Activated CD4-positive, alpha-beta T cell treated with anti-CD3 and anti-CD28 coated beads, Interleukin-2, amount 10 ng/mL, durations not matched to agents 7 days and 5 days (primary cell): ENCODE data around the gene CPNE8. TPM values are rescaled to one million over a fixed set of nuclear protein-coding genes. Genes with fewer than 3 reads are reported as not detected.

Experiments used
- CTCF ChIA-PET: fragments of 350-600 bp; sonication (Branson Sonifier 250); formaldehyde crosslinking; loops from one replicate; lab custom pipeline; 2021; ENCODE audit warnings: antibody characterized with exemption; lab: Charles Lee
- POLR2A ChIA-PET: fragments of 350-600 bp; sonication (Branson Sonifier 250); formaldehyde crosslinking; loops from one replicate; lab custom pipeline; 2021; ENCODE audit warnings: antibody characterized with exemption; lab: Charles Lee
- DNase-seq: peaks from one replicate; pipeline ENCODE4 v3.0.0-alpha.2; 2020
- H3K27ac Mint-ChIP-seq: one replicate; pipeline ENCODE4 v1.8.0; 2021; ENCODE audit warnings: mild to moderate bottlenecking, moderate library complexity, mixed read lengths
- H3K27me3 Mint-ChIP-seq: one replicate; pipeline ENCODE4 v1.8.0; 2021; ENCODE audit warnings: mixed read lengths
- H3K36me3 Mint-ChIP-seq: one replicate; pipeline ENCODE4 v1.8.0; 2021; ENCODE audit warnings: low read depth, mixed read lengths
- H3K4me1 Mint-ChIP-seq: one replicate; pipeline ENCODE4 v1.8.0; 2021; ENCODE audit warnings: mixed read lengths
- H3K4me3 Mint-ChIP-seq: one replicate; pipeline ENCODE4 v1.8.0; 2021; ENCODE audit warnings: mild to moderate bottlenecking, moderate library complexity, mixed read lengths
- H3K9me3 Mint-ChIP-seq: one replicate; pipeline ENCODE4 v1.8.0; 2021; ENCODE audit warnings: mixed read lengths
- total RNA-seq, 2 experiments: library from RNA; stranded (reverse); gene quantifications; one replicate each; pipeline ENCODE4 v1.2.3, GENCODE V29; 2021

Gene CPNE8
- 1 to 10 TPM; 3.7 to 4.2 TPM for total RNA-seq

GRCh38 chr12:38905480-38906351 is at the start of gene CPNE8:
Gene CPNE8, minus strand, starts transcription at chr12:38905591. Its CDS starts 57 bp downstream, at chr12:38905534.
- Mint-ChIP-seq H3K4me3 (peak within 1 kb of the TSS; percentile 88), H3K27me3 (peaks cover 25% of the 10 kb centered on the region), H3K9me3 (no peaks in the 10 kb centered on the region), H3K27ac (peak within 1 kb of the TSS; percentile 92), H3K4me1 (peaks cover 32% of the 10 kb centered on the region), H3K36me3 (no peaks in the 10 kb centered on the region)
- CTCF ChIA-PET = interaction anchor here (0.5 to 1.8 kb wide), 9 partner anchors 7 to 577 kb away, joined by 3 to 7 read pairs (median 3); no protein-coding TSS in a partner anchor
- peak; percentile 44 for DNase-seq
- POLR2A ChIA-PET = interaction anchor here (0.5 to 0.6 kb wide), 2 partner anchors 93 to 320 kb away, joined by 3 to 4 read pairs; no protein-coding TSS in a partner anchor

GRCh38 chr12:38954238-38954873 is 49.0 kb upstream of the CPNE8 start:
- ChIA-PET CTCF (no interaction called here), POLR2A (no interaction called here)
- Mint-ChIP-seq H3K4me3 (no peak overlapping the region), H3K27me3 (no peaks in the 10 kb centered on the region), H3K27ac (no peak overlapping the region), H3K9me3 (peaks cover 4% of the 10 kb centered on the region), H3K4me1 (no peaks in the 10 kb centered on the region), H3K36me3 (no peaks in the 10 kb centered on the region)
- DNase-seq = no peak

- CTCF ChIA-PET = no interaction called here
- H3K27me3 Mint-ChIP-seq = no peaks in the 10 kb centered on the region
- no peaks in the 10 kb centered on the region for H3K9me3 Mint-ChIP-seq
- DNase-seq = no peak
- H3K4me3 Mint-ChIP-seq = no peak overlapping the region
- H3K36me3 Mint-ChIP-seq = no peaks in the 10 kb centered on the region
- POLR2A ChIA-PET = no interaction called here
- H3K4me1 Mint-ChIP-seq = no peaks in the 10 kb centered on the region
- no peak overlapping the region for H3K27ac Mint-ChIP-seq
These were observed 44.0 kb upstream of the CPNE8 start for GRCh38 chr12:38949363-38949762.

- POLR2A ChIA-PET = no interaction called here
These were observed 29.3 kb upstream of the CPNE8 start for GRCh38 chr12:38934686-38935085.

GRCh38 chr12:38934078-38934584 is 28.7 kb upstream of the CPNE8 start:
- Mint-ChIP-seq H3K4me3 (no peak overlapping the region), H3K27ac (no peak overlapping the region), H3K36me3 (no peaks in the 10 kb centered on the region), H3K27me3 (no peaks in the 10 kb centered on the region), H3K9me3 (peaks cover 2% of the 10 kb centered on the region), H3K4me1 (peaks cover 2% of the 10 kb centered on the region)
- CTCF ChIA-PET = no interaction called here
- POLR2A ChIA-PET = no interaction called here
- DNase-seq = no peak

More at GRCh38 chr12:38934686-38935085, 29.3 kb upstream of the CPNE8 start:
- no peak overlapping the region for H3K4me3 Mint-ChIP-seq
- no peaks in the 10 kb centered on the region for H3K36me3 Mint-ChIP-seq
- no peak for DNase-seq
- H3K27ac Mint-ChIP-seq = no peak overlapping the region
- CTCF ChIA-PET = no interaction called here
- no peaks in the 10 kb centered on the region for H3K27me3 Mint-ChIP-seq
- H3K9me3 Mint-ChIP-seq = peaks cover 2% of the 10 kb centered on the region
- H3K4me1 Mint-ChIP-seq = peaks cover 2% of the 10 kb centered on the region

- Mint-ChIP-seq H3K27ac (no peak overlapping the region), H3K4me3 (no peak overlapping the region), H3K36me3 (no peaks in the 10 kb centered on the region), H3K4me1 (peaks cover 2% of the 10 kb centered on the region), H3K9me3 (peaks cover 2% of the 10 kb centered on the region), H3K27me3 (peaks cover 2% of the 10 kb centered on the region)
- ChIA-PET POLR2A (no interaction called here), CTCF (interaction anchor here (1.1 kb wide), 1 partner anchor 26 kb away, joined by 3 read pairs; no protein-coding TSS in a partner anchor)
- no peak for DNase-seq
These were observed 26.9 kb upstream of the CPNE8 start for GRCh38 chr12:38932320-38932719.

GRCh38 chr12:38931461-38931860 is 26.1 kb upstream of the CPNE8 start:
- Mint-ChIP-seq H3K27me3 (peaks cover 2% of the 10 kb centered on the region), H3K4me3 (no peak overlapping the region), H3K36me3 (no peaks in the 10 kb centered on the region), H3K27ac (no peak overlapping the region), H3K4me1 (peaks cover 2% of the 10 kb centered on the region), H3K9me3 (peaks cover 2% of the 10 kb centered on the region)
- CTCF ChIA-PET = no interaction called here
- no peak for DNase-seq
- POLR2A ChIA-PET = no interaction called here

- no peak for DNase-seq
- ChIA-PET POLR2A (no interaction called here), CTCF (no interaction called here)
- H3K27ac Mint-ChIP-seq = no peak overlapping the region
- H3K9me3 Mint-ChIP-seq = peaks cover 2% of the 10 kb centered on the region
- H3K27me3 Mint-ChIP-seq = peaks cover 2% of the 10 kb centered on the region
- no peak overlapping the region for H3K4me3 Mint-ChIP-seq
- no peaks in the 10 kb centered on the region for H3K36me3 Mint-ChIP-seq
- peaks cover 2% of the 10 kb centered on the region for H3K4me1 Mint-ChIP-seq
These were observed 25.6 kb upstream of the CPNE8 start for GRCh38 chr12:38930990-38931389.

- H3K27ac Mint-ChIP-seq = no peak overlapping the region
- H3K27me3 Mint-ChIP-seq = peaks cover 2% of the 10 kb centered on the region
- no peak for DNase-seq
- no peaks in the 10 kb centered on the region for H3K9me3 Mint-ChIP-seq
- no peak overlapping the region for H3K4me3 Mint-ChIP-seq
- ChIA-PET POLR2A (no interaction called here), CTCF (no interaction called here)
- no peaks in the 10 kb centered on the region for H3K36me3 Mint-ChIP-seq
- no peaks in the 10 kb centered on the region for H3K4me1 Mint-ChIP-seq
These were observed 21.1 kb upstream of the CPNE8 start for GRCh38 chr12:38926501-38926900.

- no peaks in the 10 kb centered on the region for H3K9me3 Mint-ChIP-seq
- peak; percentile 46 for DNase-seq
- no peak overlapping the region for H3K27ac Mint-ChIP-seq
- CTCF ChIA-PET = interaction anchor here (0.9 kb wide), 1 partner anchor 15 kb away, joined by 3 read pairs; no protein-coding TSS in a partner anchor
- peaks cover 3% of the 10 kb centered on the region for H3K27me3 Mint-ChIP-seq
- H3K4me3 Mint-ChIP-seq = no peak overlapping the region
- no peaks in the 10 kb centered on the region for H3K36me3 Mint-ChIP-seq
- POLR2A ChIA-PET = no interaction called here
- H3K4me1 Mint-ChIP-seq = no peaks in the 10 kb centered on the region
These were observed 15.8 kb upstream of the CPNE8 start for GRCh38 chr12:38921025-38921677.

- DNase-seq = no peak
- H3K9me3 Mint-ChIP-seq = no peaks in the 10 kb centered on the region
- no peaks in the 10 kb centered on the region for H3K36me3 Mint-ChIP-seq
- peaks cover 7% of the 10 kb centered on the region for H3K27me3 Mint-ChIP-seq
- CTCF ChIA-PET = interaction anchor here (1.1 kb wide), 1 partner anchor 24 kb away, joined by 4 read pairs; no protein-coding TSS in a partner anchor
- H3K4me3 Mint-ChIP-seq = no peak overlapping the region
- POLR2A ChIA-PET = no interaction called here
- no peaks in the 10 kb centered on the region for H3K4me1 Mint-ChIP-seq
- no peak overlapping the region for H3K27ac Mint-ChIP-seq
These were observed 13.8 kb upstream of the CPNE8 start for GRCh38 chr12:38919191-38919590.

GRCh38 chr12:38915429-38916182 is 10.2 kb upstream of the CPNE8 start:
- Mint-ChIP-seq H3K4me1 (no peaks in the 10 kb centered on the region), H3K9me3 (no peaks in the 10 kb centered on the region), H3K4me3 (no peak overlapping the region), H3K27me3 (peaks cover 9% of the 10 kb centered on the region), H3K36me3 (no peaks in the 10 kb centered on the region), H3K27ac (no peak overlapping the region)
- POLR2A ChIA-PET = no interaction called here
- no peak for DNase-seq
- CTCF ChIA-PET = interaction anchor here (0.9 to 1.3 kb wide), 3 partner anchors 9 to 122 kb away, joined by 3 read pairs; partner anchors contain the start of gene CPNE8
